ENCODE measurements around the gene DROSHA.
"Not testable (repeated sequence)": the region's sequence is repeated elsewhere in the genome, so short reads cannot be mapped to it uniquely, and the experiment has no call there.

DROSHA gene

DNA sequence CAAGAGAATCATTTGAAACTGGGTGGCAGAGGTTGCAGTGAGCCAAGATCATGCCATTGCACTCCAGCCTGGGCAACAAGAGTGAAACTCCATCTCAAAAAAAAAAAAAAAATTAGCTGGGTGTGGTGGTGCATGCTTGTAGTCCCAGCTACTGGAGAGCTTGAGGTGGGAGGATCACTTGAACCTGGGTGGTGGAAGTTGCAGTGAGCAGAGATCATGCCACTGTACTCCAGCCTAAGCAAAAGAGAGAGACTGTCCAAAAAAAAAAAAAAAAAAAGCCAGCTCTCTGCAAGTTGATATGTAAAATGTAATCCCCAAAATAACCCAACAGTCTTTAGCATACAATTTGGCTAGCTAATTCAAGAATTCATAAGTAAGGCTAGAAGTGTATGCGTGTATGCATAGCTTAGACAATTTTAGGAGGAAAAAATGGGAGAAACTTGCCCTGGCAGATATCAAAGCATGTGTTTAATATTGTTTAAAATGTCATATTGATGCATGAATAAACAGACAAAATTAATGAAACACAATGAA lies 36.5 kb upstream of the DROSHA start:
- Histone ChIP-seq H3K79me2 (ENCODE audit: insufficient read depth, low read length) (no peaks in the 10 kb centered on the region), H3K9me3 (ENCODE audit: insufficient read depth, low read length, severe bottlenecking) (peaks cover 3% of the 10 kb centered on the region), H2AFZ (ENCODE audit: low read depth, low read length) (no peak overlapping the region), H3K27me3 (ENCODE audit: insufficient read depth, low read length, poor library complexity) (peaks cover 5% of the 10 kb centered on the region), H3K27ac (ENCODE audit: low read length) (no peak overlapping the region), H3K4me3 (ENCODE audit: low read depth in 1 of 2, low read length in 2 of 2) (no peak overlapping the region), H4K20me1 (ENCODE audit: insufficient read depth, low read length) (no peaks in the 10 kb centered on the region), H3K9ac (ENCODE audit: low read depth, low read length) (no peak overlapping the region), H3K4me2 (ENCODE audit: insufficient read depth, low read length) (no peak overlapping the region), H3K4me1 (ENCODE audit: insufficient read depth, low read length) (no peaks in the 10 kb centered on the region), H3K36me3 (ENCODE audit: insufficient read depth, low read length) (no peaks in the 10 kb centered on the region)
- DNase-seq (no peak), ATAC-seq (ENCODE audit: insufficient read depth, low read depth) (no peak)
- TF ChIP-seq, protein P1, sequence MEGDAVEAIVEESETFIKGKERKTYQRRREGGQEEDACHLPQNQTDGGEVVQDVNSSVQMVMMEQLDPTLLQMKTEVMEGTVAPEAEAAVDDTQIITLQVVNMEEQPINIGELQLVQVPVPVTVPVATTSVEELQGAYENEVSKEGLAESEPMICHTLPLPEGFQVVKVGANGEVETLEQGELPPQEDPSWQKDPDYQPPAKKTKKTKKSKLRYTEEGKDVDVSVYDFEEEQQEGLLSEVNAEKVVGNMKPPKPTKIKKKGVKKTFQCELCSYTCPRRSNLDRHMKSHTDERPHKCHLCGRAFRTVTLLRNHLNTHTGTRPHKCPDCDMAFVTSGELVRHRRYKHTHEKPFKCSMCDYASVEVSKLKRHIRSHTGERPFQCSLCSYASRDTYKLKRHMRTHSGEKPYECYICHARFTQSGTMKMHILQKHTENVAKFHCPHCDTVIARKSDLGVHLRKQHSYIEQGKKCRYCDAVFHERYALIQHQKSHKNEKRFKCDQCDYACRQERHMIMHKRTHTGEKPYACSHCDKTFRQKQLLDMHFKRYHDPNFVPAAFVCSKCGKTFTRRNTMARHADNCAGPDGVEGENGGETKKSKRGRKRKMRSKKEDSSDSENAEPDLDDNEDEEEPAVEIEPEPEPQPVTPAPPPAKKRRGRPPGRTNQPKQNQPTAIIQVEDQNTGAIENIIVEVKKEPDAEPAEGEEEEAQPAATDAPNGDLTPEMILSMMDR (IDR thresholded peaks at IDR 0.05; ENCODE audit: borderline replicate concordance, extremely low read depth, low read length, poor library complexity, severe bottlenecking), result no peak
- TF ChIP-seq EZH2 (IDR thresholded peaks at IDR 0.05; ENCODE audit: borderline replicate concordance, low read depth, low read length, severe bottlenecking), result no peak

DNA sequence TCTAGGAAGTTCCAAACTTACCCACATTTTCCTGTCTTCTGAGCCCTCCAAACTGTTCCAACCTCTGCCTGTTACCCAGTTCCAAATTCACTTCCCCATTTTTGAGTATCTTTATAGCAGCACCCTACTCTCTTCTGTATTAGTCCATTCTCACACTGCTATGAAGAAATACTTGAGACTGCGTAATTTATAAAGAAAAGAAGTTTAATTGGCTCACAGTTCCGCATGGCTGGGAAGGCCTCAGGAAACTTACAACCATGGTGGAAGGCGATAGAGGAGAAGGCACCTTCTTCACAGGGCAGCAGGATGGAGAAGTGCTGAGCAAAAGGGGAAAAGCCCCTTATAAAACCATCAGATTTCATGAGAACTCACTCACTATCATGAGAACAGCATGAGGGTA lies 34.5 kb upstream of the DROSHA start:
- H3K4me1 ChIP-seq (ENCODE audit: insufficient read depth, low read length); ATAC-seq (ENCODE audit: insufficient read depth, low read depth): not testable (repeated sequence)

DNA sequence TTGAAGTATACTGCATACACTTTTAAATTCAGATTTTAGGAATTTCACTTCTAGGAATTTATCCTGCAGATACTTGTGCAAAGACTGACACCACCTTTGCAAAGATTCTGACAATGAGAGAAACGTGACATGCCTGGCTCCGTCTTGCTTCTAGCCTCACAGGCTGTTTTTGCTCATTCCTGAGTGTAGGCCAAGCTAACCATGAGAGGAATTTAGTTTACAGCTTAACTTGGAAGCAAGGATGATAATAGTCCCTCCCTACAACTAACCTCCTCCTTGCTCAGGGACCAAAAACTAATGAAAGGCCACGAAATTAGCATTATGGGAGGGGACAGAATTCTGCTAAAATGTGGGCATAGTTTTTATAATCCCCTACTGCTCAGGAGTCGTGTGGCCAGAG lies 31.3 kb upstream of the DROSHA start:
- H3K27me3 ChIP-seq (ENCODE audit: insufficient read depth, low read length, poor library complexity), result no peaks in the 10 kb centered on the region
- ATAC-seq (ENCODE audit: insufficient read depth, low read depth) (no peak), DNase-seq (no peak)
- no peak overlapping the region for H3K4me3 ChIP-seq (ENCODE audit: low read depth in 1 of 2, low read length in 2 of 2)
- H3K9me3 ChIP-seq (ENCODE audit: insufficient read depth, low read length, severe bottlenecking), result peaks cover 3% of the 10 kb centered on the region
- no peak overlapping the region for H3K4me2 ChIP-seq (ENCODE audit: insufficient read depth, low read length)
- no peak overlapping the region for H3K9ac ChIP-seq (ENCODE audit: low read depth, low read length)
- TF ChIP-seq EZH2 (IDR thresholded peaks at IDR 0.05; ENCODE audit: borderline replicate concordance, low read depth, low read length, severe bottlenecking), result no peak
- TF ChIP-seq, protein P1 (IDR thresholded peaks at IDR 0.05; ENCODE audit: borderline replicate concordance, extremely low read depth, low read length, poor library complexity, severe bottlenecking), result no peak
- no peak overlapping the region for H2AFZ ChIP-seq (ENCODE audit: low read depth, low read length)
- no peaks in the 10 kb centered on the region for H3K4me1 ChIP-seq (ENCODE audit: insufficient read depth, low read length)
- H3K27ac ChIP-seq (ENCODE audit: low read length), result no peak overlapping the region
- H3K36me3 ChIP-seq (ENCODE audit: insufficient read depth, low read length), result no peaks in the 10 kb centered on the region
- no peaks in the 10 kb centered on the region for H4K20me1 ChIP-seq (ENCODE audit: insufficient read depth, low read length)
- no peaks in the 10 kb centered on the region for H3K79me2 ChIP-seq (ENCODE audit: insufficient read depth, low read length)

More for the DNA sequence above, 34.5 kb upstream of the DROSHA start:
- H3K4me3 ChIP-seq (ENCODE audit: low read depth in 1 of 2, low read length in 2 of 2); H2AFZ ChIP-seq (ENCODE audit: low read depth, low read length); H4K20me1 ChIP-seq (ENCODE audit: insufficient read depth, low read length); H3K4me2 ChIP-seq (ENCODE audit: insufficient read depth, low read length); H3K27ac ChIP-seq (ENCODE audit: low read length); H3K36me3 ChIP-seq (ENCODE audit: insufficient read depth, low read length); H3K9me3 ChIP-seq (ENCODE audit: insufficient read depth, low read length, severe bottlenecking); H3K27me3 ChIP-seq (ENCODE audit: insufficient read depth, low read length, poor library complexity); H3K79me2 ChIP-seq (ENCODE audit: insufficient read depth, low read length); H3K9ac ChIP-seq (ENCODE audit: low read depth, low read length); DNase-seq: not testable (repeated sequence)

DNA sequence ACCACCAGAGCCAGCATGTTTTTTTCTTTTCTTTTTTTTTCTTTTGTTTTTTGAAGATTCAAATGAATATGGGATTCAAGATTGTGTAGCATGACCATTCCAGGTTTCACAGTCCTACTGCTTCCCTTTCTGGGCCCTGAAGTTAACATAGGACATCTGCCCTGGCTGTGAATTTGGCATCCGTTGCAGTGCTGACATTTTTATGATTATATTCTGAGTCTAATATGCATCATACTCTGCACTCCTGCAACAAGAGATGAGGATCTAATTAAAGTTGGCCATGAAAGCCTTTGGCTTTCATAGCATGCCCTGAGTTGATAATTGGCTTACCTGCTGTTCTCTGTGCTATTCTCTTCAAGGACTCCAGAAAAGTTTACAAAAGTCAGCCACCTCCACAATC lies 30.1 kb upstream of the DROSHA start:
- H3K27me3 ChIP-seq (ENCODE audit: insufficient read depth, low read length, poor library complexity), result no peaks in the 10 kb centered on the region
- TF ChIP-seq, protein P1 (IDR thresholded peaks at IDR 0.05; ENCODE audit: borderline replicate concordance, extremely low read depth, low read length, poor library complexity, severe bottlenecking), result no peak
- no peak for TF ChIP-seq EZH2 (IDR thresholded peaks at IDR 0.05; ENCODE audit: borderline replicate concordance, low read depth, low read length, severe bottlenecking)

More for the DNA sequence above, 30.1 kb upstream of the DROSHA start:
- Histone ChIP-seq H4K20me1 (ENCODE audit: insufficient read depth, low read length) (no peaks in the 10 kb centered on the region), H3K4me2 (ENCODE audit: insufficient read depth, low read length) (no peak overlapping the region), H3K4me1 (ENCODE audit: insufficient read depth, low read length) (no peaks in the 10 kb centered on the region), H2AFZ (ENCODE audit: low read depth, low read length) (no peak overlapping the region), H3K9me3 (ENCODE audit: insufficient read depth, low read length, severe bottlenecking) (peaks cover 3% of the 10 kb centered on the region), H3K4me3 (ENCODE audit: low read depth in 1 of 2, low read length in 2 of 2) (no peak overlapping the region), H3K36me3 (ENCODE audit: insufficient read depth, low read length) (no peaks in the 10 kb centered on the region), H3K27ac (ENCODE audit: low read length) (no peak overlapping the region), H3K9ac (ENCODE audit: low read depth, low read length) (no peak overlapping the region), H3K79me2 (ENCODE audit: insufficient read depth, low read length) (no peaks in the 10 kb centered on the region)
- ATAC-seq (ENCODE audit: insufficient read depth, low read depth) (no peak), DNase-seq (no peak)

Data from DND-41 (cell line).